GM21576 (cell line): ENCODE data around the gene TRIM6.

Experiments used
- ATAC-seq: cut with Tn5 transposase; IDR thresholded peaks from one replicate; pipeline ENCODE4 v1.9.1; 2021; ENCODE audit warnings: mild to moderate bottlenecking, moderate library complexity; ENCODE audit not compliant: unreplicated experiment

Gene TRIM6

DNA sequence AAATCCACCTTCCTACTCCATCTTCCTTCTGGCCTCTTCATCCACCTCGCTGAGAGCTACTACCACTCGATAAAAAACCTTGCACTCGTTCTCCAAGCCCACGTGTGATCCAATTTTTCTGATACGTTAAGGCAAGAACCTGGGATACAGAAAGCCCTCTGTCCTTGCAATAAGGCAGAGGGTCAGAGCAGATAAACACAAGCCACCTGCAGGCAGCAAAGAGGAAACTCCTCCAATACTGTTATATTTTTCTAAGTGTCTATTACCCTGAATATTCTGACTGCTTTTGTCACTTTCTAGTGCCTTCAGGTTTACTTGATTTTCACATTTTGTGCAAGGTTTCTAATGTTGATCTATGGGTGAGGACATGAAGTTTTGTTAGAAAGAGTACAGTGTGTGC lies 61.9 kb downstream of the TRIM6 start:
- ATAC-seq = no peak
